ENCODE results near the gene CD99.

Gene CD99

DNA sequence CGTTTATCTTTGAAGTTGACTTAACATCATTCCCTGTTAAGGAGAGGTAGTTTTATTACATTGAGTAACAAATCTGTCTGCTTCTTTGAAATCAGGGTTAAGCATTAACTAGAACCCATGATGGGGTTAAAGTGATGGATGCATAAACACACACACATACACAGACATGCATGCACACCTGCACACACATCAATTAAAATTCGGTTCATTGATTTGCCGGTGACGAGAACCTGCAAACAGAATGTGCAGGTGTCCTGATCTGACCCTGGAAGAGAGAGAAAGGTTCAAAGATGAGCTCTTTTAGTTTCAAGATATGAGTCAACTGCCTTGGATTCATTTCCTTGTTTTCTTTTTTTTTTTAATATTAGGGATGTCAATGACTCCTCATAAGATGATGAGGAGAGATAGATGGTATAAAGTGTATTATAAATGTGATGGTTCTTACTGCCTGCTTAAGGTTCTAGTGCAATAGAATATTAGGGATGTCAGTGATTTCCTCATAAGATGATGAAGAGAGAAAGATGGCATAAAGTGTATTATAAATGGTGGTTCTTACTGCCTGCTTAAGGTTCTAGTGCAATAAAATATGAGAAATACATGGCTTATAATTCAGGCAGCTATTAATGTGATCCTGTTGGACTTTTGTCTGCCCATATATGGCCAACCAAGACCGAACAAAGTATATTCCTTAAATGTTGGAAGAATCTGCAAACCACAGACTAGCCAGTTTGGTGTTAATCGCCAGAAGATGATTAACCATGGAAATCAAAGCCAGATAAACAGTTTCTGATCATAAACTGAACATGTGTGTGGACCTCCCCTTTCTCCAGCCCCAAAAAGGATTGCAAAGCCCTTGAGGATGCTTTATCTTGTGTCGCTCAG, 14.1 kb upstream of the CD99 start:
- DNase-seq (ENCODE audit: low read depth) = no peak

DNA sequence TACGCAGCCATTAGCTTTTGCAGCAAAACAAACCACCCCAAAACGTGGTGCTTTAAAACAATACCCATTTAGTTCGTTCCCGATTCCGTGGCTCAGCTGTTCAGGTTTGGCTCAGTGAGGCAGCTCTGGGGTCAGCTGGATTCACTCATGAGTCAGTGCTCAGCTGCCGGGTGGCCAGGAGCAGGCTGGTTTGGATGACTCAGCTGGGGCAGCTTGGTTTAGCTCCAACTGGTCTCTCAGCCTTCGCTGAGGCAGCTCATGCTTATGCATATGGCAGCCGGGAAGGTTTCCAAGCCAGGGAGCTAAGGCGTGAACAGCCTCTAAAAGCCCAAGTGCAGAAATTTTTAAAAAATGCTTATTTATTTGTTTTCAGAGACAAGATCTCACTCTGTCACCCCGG, 13.3 kb upstream of the CD99 start:
- peak; percentile 96 for DNase-seq (ENCODE audit: low read depth)

DNA sequence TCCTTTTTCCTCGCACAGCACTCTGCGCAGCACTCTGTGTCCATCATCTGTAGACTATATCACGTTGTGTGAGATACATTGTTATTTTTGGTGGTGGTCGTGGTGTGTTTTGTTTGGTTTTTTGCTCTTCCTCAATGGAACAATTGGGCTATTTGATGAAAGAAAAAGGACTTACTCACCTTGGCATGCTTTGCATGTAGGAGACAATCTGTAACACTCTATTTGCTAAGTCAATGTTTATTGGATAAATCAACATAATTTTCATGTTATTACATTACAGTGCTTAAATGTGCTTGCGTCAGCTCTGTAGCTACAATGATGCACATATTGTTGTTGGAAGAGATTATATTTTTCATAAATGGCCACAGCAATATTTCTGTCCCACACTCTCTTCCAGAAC, 12.5 kb upstream of the CD99 start:
- no peak for DNase-seq (ENCODE audit: low read depth)

DNA sequence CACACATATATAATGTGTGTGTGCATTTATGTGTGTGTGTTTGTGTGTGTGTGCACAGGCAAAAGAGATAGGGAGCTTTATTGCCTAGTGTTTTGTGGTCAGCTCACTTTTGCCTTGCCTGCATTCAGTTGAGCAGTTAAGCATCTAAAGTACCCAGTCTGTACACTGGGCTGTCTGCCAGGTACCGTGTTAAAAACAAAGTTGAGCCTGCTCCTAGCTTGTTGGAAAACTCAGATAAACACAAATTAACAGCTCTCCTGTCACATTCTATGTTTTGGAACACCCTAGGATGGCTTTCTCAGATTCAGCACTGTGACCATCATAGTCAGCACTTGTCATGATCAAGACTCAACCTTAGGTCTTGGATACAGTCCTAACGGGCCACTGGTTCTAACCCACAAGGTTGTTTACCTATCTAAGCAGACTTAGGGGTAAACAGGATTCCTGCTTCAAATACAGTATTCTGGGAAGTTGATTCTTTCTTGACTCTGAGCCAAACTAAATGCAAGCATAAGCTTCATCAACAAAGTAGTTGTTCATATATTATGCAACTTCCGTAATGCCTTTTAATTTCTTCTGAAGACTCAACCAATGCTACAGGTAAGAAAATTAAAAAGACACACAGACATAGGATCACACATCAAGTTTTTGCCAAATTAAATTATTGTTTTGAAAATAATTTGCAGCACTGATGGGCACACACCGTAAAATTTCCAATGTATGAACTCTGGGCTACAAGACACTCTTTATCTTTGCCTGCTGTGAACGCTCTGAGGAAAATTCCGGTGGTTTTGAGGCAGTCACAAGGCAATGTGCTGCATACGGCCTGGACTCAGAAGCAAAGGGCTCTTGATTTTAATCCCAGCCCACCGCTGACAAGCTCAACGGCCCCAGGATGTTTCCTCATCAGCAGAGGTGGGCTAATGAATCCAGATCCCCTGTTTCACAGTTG, 11.3 kb upstream of the CD99 start:
- no peak for DNase-seq (ENCODE audit: low read depth)

DNA sequence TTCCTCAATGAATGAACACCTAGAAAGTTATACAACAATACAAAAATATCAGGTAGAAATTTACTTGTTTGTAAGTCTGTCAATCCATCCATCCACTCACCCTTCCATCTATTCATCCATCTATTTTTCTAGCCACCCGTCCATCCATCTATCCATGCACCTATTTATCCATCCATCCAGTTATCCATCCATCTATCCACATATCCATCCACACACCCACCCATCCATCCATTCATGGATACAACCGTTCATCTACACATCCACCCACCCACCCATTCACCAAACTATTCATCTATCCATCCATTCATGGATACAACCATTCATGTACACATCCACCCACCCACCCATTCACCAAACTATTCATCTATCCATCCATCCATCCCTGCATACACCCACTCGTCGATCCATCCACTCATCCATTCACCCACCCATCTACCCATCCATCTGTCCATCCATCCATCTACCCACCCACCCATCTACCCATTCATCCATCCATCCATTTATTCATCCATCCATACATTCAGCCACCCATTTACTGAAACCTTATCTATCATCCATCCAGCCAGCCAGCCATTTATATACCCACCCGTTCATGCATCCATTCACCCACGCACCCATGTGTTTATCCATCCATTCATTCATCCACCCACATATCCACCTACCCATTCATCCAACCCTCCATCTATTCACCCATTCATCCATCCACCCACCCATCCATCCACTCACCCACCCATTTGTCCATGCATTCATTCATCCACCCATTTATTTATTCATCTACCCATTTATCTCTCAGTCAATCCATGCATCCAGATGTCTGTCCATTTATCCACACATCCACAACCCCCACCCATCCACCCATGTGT, 10.4 kb upstream of the CD99 start:
- DNase-seq (ENCODE audit: low read depth) = no peak

DNA sequence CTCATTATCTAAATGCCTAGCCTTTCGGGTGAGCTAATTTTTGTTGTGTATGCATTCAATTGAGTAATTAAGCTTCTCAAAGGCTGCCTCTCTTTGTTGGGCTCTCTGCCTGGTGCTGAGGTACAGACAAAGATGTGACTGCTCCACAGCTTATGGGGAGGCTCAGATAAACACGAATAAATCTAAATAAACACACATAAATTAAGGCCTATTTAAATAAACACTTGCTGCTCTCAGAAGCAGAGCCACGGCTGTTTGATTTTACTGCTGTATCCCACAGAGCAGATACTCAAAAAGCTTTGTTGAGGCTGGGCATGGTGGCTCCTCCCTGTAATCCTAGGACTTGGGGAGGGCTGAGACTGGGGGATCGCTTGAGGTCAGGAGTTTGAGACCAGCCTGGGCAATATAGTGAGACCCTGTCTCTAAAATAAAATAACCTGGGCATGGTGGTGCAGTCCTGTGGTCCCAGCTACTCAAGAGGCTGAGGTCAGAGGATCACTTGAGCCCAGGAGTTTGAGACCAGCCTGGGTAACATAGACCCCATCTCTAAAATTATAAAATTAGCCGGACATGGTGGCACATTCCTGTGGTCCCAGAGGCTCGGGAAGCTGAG, 8.4 kb upstream of the CD99 start:
- no peak for DNase-seq (ENCODE audit: low read depth)

DNA sequence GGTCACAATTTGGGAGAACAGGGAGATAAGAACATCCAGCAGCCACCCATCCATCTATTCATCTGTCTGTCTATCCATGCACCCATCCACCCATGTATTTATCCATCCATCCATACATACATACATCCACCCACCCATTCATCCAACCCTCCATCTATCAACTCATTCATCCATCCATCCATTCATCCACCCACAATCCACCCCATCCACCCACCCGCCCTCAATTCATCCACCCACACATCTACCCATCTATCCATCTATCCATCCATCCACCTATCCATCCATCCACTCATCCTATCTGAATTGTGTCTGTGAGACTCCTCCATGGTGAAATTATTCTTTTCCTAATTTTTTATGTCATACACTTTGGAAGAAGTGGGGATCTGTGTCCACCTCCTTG, 6.8 kb upstream of the CD99 start:
- no peak for DNase-seq (ENCODE audit: low read depth)

DNA sequence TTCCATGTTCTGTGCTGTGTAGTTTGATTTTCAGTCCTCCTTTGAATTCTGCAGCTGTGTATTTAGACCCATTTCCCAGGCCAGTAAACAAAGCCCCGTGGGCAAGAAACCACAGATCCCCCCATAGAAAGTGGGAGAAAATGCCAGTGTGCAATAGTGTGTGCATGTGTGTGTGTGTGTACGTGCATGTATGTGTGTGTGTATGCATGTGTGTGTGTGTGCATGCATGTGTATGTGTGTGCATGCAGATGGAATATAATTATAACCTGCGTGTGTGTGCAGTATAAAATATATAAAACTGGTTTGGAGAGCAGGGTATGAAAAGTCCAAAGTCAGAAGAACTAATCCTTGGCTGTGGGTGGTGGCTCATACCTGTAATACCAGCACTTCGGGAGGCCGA, 5.2 kb upstream of the CD99 start:
- DNase-seq (ENCODE audit: low read depth) = no peak

DNA sequence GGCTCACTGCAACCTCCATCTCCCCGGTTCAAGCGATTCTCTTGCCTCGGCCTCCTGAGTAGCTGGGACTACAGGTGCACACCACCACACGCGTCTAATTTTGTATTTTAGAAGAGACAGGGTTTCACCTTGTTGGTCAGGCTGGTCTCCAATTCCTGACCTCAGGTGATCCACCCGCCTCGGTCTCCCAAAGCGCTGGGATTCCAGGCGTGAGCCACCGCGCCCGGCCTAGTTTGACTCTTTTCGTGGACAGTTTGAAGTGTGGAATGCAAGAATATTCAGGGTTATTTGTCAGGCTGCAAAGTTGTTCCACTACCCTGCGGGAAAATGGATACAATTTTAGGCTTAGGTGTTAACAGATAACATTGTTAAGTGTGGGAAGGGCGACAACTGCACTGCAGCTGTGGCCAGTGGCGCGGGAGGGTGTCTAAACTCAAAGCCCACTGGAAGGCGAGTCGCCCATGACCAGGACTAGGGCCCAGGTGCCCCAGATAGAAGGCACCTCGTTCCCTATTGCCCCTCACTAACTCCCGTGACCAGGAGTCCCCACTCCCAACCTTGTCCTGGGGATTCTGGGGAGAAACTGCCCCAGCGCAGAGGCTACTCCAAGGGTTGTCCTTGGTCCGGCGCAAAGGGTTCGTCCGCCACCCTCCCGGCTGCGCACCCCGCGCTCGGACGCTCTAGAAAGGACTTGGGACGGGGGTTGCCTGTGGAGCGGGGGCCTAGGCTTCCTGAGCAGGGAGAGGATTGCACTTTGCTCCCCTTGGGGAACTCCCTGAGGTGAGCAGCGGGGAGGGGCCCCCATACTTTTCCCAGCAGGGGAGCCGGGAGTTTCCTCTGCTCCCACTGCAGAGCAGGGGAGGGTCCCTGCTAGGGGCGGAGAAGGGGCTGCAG, 1.1 kb upstream of the CD99 start:
- no peak for DNase-seq (ENCODE audit: low read depth)

DNA sequence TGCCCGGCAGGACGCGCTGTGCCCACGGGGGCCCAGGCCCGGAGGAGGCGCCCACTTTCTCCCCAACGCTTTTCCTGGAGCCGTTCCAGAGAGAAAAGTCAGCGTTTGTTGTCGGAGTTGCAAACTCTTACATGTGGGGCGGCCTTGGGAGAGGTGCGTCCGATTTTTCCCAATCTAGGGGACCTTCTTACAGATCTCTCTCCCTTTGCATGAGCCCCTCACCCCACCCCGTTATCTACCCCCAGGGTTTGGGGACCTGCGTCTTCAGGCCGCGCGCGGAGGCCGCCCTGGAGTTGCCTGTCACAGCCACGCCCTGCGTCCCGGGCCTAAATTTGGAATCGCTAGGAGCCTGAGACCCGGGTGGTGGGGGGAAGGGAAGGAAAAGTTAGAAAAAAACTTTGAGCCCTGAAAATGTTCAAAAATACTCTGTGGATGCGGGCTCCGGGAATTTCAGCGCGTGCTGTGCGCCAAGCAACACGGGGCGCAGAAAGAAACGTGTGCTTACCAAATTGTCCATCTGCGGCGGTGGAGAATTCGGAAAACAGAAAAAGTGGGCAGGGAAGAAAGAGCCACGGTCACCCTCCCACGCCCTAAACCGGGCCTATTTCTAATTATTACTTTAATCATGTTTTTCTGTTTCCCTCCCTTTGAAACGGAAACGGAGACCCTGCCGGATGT, 587 bp downstream of the CD99 start:
- DNase-seq (ENCODE audit: low read depth) = no peak

DNA sequence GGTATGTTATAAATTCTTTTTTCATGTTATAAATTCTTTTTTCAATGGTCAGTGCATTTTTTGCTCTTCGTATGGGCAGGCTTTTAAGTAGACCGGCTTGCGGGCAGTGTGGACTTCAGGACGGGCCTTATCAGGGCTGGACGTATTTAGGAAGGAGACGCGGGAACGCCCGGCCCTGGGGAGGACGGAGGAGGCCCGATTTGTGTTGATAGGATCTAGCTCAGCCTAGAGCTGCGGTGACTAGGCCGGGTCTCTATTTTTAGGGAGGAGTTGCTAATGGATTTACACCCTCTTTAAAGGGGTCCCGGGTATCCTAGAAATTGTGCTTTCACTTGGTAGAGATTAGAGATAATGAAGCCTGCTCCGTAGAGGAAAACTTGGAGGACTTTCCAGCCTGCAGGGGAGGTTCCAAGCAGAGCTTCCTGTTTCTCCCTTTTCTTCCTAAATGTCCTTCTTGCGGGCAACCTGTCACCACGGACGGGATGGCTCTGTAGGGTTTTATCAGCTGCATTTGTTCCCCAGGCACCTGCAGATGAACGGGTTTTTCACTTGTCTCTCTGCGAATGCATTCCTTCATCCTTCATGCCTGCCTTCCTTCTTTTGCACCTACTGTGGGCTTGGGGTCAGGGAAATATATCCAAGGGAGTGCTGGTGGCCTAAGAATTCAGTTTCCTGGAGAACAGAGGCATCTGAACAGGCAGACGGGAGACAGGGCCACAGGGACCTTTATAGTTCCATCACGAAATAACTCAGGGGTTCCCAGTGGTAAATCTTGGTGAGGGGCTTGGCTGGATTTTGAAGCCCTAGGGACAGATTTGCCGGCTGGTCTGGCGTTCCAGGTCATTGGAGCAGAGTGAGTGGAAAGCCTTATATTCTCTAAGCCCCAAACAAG, 1.4 kb downstream of the CD99 start:
- no peak for DNase-seq (ENCODE audit: low read depth)

DNA sequence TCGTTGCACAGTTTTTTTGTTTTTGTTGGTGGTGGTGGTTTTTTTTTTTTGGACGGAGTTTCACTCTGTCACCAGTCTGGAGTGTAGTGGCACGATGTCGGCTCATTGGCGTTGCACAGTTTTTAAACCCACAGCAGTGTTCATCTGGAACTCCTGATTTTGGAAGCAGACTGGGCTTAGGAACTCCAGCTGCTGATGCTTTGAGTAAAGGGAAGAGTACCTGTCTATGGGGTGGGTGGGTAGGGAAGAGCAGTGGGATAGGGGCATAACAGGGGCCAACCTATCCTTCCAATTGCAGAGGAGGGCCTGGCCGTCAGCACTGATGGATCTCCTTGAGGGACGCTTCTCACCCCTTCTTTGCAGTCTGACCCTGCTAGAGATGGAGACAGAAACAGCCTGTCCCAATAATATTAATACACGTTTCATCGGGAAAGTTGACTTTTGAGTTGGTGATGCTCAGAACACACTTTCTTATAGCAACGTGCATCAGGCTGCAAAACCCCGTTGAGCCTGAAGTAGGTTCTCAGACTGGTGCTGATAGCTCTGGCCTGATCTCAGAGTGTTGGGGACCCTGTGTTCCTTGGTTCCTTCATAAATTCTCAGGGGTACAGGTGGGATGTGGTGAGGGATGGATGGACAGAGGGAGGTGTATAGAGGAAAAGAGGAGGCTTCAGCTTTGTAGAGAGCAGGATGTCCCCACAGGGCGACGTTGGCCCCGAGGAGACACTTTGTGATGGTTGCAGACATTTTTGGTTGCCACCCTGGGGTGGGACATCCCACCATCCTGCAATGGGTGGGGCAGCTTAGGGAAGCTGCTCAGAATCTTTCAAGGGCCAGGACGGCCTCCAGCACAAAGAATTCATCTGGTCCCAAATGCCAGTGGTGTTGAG, 2.3 kb downstream of the CD99 start:
- DNase-seq (ENCODE audit: low read depth) = no peak

DNA sequence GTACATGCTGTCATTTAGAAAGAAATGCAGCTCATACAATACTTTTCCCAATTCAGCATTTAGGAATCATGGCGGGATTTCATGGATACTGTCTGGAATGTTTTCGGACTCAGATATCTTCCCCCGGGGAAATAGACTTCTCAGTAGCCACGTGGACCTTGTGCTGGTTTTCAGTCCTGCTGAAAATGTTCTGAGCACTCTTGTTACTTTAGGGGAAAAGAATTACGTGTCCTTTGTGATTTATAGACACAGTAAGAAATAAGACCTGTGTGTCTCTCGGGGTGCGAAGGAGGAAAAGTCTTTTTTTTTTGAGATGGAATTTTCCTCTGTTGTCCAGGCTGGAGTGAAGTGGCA, 3.8 kb downstream of the CD99 start:
- no peak for DNase-seq (ENCODE audit: low read depth)

DNA sequence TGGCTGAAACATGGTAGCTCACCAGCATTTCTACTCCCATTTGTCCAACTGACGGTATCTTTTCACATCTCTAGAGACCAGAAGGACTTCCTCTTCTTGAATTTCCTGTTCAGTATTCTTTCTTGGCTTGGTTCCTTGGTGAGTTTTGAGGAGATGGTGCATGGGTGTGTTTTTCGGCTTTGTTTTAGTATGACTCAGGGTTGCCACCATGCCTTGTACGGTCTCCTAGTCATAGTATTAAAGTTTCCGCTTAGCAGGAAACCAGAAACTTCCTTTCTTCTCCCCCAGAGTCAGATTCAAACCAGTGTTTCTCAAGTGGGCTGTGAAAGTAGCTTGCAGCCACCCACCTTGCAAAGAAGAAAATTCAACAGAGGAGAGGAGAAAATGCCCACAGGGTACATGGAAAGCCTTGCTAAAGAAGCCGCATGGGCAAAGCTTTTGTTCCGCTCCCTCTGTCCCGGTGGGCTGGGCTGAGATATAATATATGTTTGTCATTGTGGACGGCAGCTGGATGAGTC, 5.7 kb downstream of the CD99 start:
- DNase-seq (ENCODE audit: low read depth) = peak; percentile 69

DNA sequence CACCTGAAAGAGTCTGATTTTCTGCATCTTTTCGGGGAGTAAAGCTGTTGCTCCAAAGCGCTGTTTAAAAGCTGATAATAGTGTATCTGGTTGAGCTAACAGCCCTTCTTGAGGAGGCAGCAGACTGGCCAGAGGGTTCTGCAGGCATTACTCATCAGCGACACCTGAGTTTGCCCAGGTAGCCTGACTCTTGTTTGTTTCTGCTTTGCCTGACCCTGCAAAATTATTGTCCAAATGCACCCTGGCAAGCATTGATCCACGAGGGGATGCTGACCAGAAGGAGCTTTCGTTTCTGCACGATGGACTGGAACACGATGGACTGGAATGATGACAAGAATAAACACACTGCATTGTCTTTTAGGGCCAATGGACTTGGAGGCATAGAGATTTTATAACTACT, 6.2 kb downstream of the CD99 start:
- DNase-seq (ENCODE audit: low read depth) = no peak

DNA sequence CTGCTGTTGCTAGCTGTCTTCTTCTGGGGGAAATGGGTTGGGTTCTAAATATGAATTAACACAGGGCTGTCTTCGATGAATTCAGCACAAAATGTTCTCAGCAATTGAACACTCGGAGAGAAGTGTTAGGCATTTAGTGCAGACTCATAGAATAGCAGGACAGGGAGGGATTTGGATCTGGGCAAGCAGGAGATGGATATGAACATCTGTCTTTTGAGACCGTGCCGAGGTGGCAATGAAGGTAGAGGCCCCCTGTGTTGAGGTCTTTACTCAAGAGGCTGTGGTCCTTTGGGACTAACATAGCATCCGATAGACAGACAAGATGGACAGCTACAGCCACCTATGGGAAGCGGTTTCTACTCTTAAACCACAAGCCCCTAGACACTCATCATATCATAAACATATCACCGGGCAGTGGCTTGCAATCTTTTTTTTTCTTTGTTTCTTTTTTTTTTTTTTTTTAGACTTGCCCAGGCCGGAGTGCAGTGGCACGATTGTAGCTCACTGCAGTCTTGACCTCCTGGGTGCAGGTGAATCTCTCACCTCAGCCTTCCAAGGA, 6.7 kb downstream of the CD99 start:
- no peak for DNase-seq (ENCODE audit: low read depth)

DNA sequence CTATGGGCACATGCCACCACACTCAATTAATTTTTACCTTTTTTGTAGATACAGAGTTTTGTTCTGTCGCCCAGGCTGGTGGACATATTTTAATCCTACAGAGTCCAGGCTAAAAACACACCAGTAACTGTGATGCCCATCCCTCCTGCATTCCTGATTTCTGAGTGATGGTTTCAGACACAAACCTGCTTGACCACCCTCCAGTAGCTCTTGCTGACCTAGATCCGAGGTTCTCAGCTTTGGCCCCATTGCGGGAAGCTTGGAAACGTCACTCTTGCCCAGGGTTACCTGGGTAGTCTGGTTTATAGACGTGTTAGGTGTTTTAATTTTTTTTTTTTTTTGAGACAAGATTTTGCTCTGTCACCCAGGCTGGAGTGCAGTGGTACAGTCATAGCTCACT, 7.5 kb downstream of the CD99 start:
- no peak for DNase-seq (ENCODE audit: low read depth)

DNA sequence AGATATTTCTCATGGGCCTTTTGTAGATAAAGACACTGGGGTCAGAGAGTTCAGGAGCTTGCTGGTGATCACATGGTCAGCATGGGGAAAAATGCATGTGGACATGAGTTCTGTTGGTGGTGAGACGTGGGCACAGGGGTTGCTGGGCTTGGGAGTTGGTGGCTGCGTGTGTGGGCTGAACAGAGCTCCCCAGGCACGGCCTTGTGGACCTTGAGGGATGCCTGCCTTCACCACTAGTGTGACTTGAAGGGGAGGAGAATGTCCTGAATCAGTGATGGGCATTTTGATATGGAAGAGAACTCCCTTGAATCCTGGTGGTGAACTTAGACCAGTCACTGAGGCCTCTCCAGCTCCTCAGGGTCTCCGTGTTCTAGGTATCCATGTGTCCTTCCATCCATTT, 8.9 kb downstream of the CD99 start:
- DNase-seq (ENCODE audit: low read depth) = no peak

Data from fibroblast of the conjunctiva (primary cell).